ENCODE results near the gene HS6ST2. TPM values are rescaled to one million over a fixed set of nuclear protein-coding genes. Genes with fewer than 3 reads are reported as not detected.

Gene HS6ST2
- total RNA-seq, 1 experiment from 2014 or later, result 7.4 TPM

GRCh38 chrX:133005042-133005441 is 46.6 kb upstream of the HS6ST2 start:
- BruUV-seq (replicated peaks), result no TSS peak
- intact Hi-C loops (cut with micrococcal nuclease), result no loop called here
- TF ChIP-seq CTCF (conservative IDR thresholded peaks at IDR 0.05; ENCODE audit: low read depth, low read length) (peak; percentile 85), EZH2phosphoT487 (IDR thresholded peaks at IDR 0.05; ENCODE audit: borderline replicate concordance, low read length) (no peak)
- POLR2A ChIA-PET (ENCODE audit: unreplicated experiment), result interaction anchor here (0.7 kb wide), 1 partner anchor 64 kb away, joined by 6 read pairs; no protein-coding TSS in a partner anchor
- ATAC-seq, result peak; percentile 37; the same call in 1 of the 2 replicates
- Histone ChIP-seq H3K9me2 (replicated peaks; ENCODE audit: low read length) (no peaks in the 10 kb centered on the region), H3K9me3 (ENCODE audit: low read length) (no peaks in the 10 kb centered on the region), H3K4me1 (ENCODE audit: insufficient read depth, low read length) (peaks cover 8% of the 10 kb centered on the region; the same call in 1 of the 2 replicates), H2AFZ (ENCODE audit: low read length) (no peak overlapping the region), H3K9ac (ENCODE audit: low read length) (no peak overlapping the region), H3F3A (ENCODE audit: low read length, unreplicated experiment) (no peaks in the 10 kb centered on the region), H3K4me2 (ENCODE audit: low read length) (no peak overlapping the region), H3K79me2 (ENCODE audit: low read length) (no peaks in the 10 kb centered on the region), H3K27ac (ENCODE audit: low read length) (no peak overlapping the region), H3K27me3 (ENCODE audit: low read length) (no peaks in the 10 kb centered on the region), H3K36me3 (ENCODE audit: low read depth, low read length) (no peaks in the 10 kb centered on the region), H3K4me3 (ENCODE audit: low read length) (no peak overlapping the region), H4K20me1 (ENCODE audit: low read length) (no peaks in the 10 kb centered on the region)
- peak; percentile 48 for DNase-seq
- CTCF ChIA-PET, result interaction anchor here (0.5 to 0.7 kb wide), 4 partner anchors 47 to 359 kb away, joined by 3 to 5 read pairs (median 4); no protein-coding TSS in a partner anchor

- BruUV-seq (replicated peaks), result no TSS peak
- Histone ChIP-seq H3F3A (ENCODE audit: low read length, unreplicated experiment) (no peaks in the 10 kb centered on the region), H3K27me3 (ENCODE audit: low read length) (no peaks in the 10 kb centered on the region), H3K9ac (ENCODE audit: low read length) (no peak overlapping the region), H3K27ac (ENCODE audit: low read length) (no peak overlapping the region), H2AFZ (ENCODE audit: low read length) (no peak overlapping the region), H3K4me3 (ENCODE audit: low read length) (no peak overlapping the region), H3K9me2 (replicated peaks; ENCODE audit: low read length) (no peaks in the 10 kb centered on the region), H3K79me2 (ENCODE audit: low read length) (no peaks in the 10 kb centered on the region), H4K20me1 (ENCODE audit: low read length) (no peaks in the 10 kb centered on the region), H3K36me3 (ENCODE audit: low read depth, low read length) (no peaks in the 10 kb centered on the region), H3K4me1 (ENCODE audit: insufficient read depth, low read length) (no peaks in the 10 kb centered on the region), H3K9me3 (ENCODE audit: low read length) (no peaks in the 10 kb centered on the region), H3K4me2 (ENCODE audit: low read length) (no peak overlapping the region)
- ChIA-PET POLR2A (ENCODE audit: unreplicated experiment) (no interaction called here), CTCF (no interaction called here)
- ATAC-seq (no peak), DNase-seq (no peak)
- TF ChIP-seq EZH2phosphoT487 (IDR thresholded peaks at IDR 0.05; ENCODE audit: borderline replicate concordance, low read length) (no peak), CTCF (conservative IDR thresholded peaks at IDR 0.05; ENCODE audit: low read depth, low read length) (no peak), EZH2 (IDR thresholded peaks at IDR 0.05; ENCODE audit: low read length, unreplicated experiment) (no peak)
- intact Hi-C loops (cut with micrococcal nuclease), result no loop called here
Measured at GRCh38 chrX:132999209-132999608, 40.8 kb upstream of the HS6ST2 start.

GRCh38 chrX:132990835-132991234 is 32.4 kb upstream of the HS6ST2 start:
- intact Hi-C loops (cut with micrococcal nuclease), result no loop called here
- Histone ChIP-seq H3K27me3 (ENCODE audit: low read length) (no peaks in the 10 kb centered on the region), H3K9me3 (ENCODE audit: low read length) (no peaks in the 10 kb centered on the region), H3K4me1 (ENCODE audit: insufficient read depth, low read length) (peaks cover 12% of the 10 kb centered on the region), H3K4me2 (ENCODE audit: low read length) (no peak overlapping the region), H3K4me3 (ENCODE audit: low read length) (no peak overlapping the region), H2AFZ (ENCODE audit: low read length) (no peak overlapping the region), H4K20me1 (ENCODE audit: low read length) (no peaks in the 10 kb centered on the region), H3F3A (ENCODE audit: low read length, unreplicated experiment) (no peaks in the 10 kb centered on the region), H3K79me2 (ENCODE audit: low read length) (no peaks in the 10 kb centered on the region), H3K27ac (ENCODE audit: low read length) (no peak overlapping the region), H3K9me2 (replicated peaks; ENCODE audit: low read length) (no peaks in the 10 kb centered on the region), H3K36me3 (ENCODE audit: low read depth, low read length) (no peaks in the 10 kb centered on the region), H3K9ac (ENCODE audit: low read length) (no peak overlapping the region)
- POLR2A ChIA-PET (ENCODE audit: unreplicated experiment), result no interaction called here
- DNase-seq (no peak), ATAC-seq (no peak)
- no peak for TF ChIP-seq CTCF (conservative IDR thresholded peaks at IDR 0.05; ENCODE audit: low read depth, low read length)
- no peak for TF ChIP-seq EZH2 (IDR thresholded peaks at IDR 0.05; ENCODE audit: low read length, unreplicated experiment)
- no peak for TF ChIP-seq EZH2phosphoT487 (IDR thresholded peaks at IDR 0.05; ENCODE audit: borderline replicate concordance, low read length)
- CTCF ChIA-PET, result no interaction called here
- BruUV-seq (replicated peaks), result no TSS peak
